ELF-1 (cell line): ENCODE data around the gene JAM3.

ENCODE experiments used
- DNase-seq: peaks from one replicate; pipeline ENCODE4 v3.0.0-alpha.2; 2016; ENCODE audit warnings: low read depth, low spot score

JAM3 gene

DNA sequence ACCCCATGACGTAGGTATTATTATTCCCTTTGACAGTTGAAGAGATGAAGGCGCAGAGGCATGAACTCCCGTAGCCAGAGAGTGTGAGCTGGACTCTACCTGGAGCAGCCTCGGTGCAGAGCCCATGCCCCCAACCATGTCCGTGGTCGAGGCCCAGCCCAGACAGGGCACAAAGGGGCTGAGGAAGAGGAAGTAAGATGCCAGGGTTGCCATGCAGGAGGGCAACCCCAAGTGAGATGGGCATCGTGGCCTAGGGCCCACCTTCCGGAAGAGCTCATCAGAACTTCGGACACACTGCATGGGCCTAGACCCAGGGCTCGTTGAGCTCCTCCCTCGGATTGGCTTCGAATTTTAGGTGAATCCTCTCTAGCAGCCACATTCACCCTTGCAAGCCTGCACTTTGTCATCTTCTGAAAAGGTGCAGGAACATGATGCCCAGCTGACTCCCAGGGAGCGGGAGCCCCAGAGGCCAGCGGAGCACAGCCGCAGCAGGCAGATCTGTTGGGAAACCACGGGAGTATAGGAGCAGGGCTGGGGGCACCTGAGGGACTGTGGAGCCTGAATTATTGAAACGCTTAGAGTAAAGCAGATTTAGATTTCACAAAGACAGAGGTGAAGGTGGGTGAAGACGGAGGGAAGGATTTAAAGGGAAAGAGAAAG lies 29.0 kb upstream of the JAM3 start:
- DNase-seq = no peak

- no peak for DNase-seq
These were observed 28.2 kb upstream of the JAM3 start for GRCh38 chr11:134040386-134041302.

DNA sequence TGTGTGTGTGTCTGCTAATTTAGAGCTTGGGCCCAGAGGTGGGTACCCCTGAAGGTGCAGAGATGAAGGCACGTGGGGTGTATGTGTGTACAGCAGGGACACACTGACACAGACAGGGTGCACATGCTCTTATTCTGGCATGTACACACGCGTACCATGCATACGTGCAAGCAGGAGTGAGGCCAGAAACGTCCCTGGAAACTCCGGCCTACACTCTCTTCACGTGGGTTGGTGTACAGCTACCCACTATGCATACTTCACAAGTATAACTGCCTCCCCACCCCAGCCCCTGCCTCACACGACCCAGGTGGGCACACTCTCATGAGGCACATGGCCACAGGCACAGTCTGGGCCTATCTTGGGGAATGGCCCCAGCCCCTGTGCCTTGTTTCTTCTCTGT lies 27.5 kb upstream of the JAM3 start:
- no peak for DNase-seq

- DNase-seq = no peak
These were observed 26.8 kb upstream of the JAM3 start for GRCh38 chr11:134041791-134042696.

DNA sequence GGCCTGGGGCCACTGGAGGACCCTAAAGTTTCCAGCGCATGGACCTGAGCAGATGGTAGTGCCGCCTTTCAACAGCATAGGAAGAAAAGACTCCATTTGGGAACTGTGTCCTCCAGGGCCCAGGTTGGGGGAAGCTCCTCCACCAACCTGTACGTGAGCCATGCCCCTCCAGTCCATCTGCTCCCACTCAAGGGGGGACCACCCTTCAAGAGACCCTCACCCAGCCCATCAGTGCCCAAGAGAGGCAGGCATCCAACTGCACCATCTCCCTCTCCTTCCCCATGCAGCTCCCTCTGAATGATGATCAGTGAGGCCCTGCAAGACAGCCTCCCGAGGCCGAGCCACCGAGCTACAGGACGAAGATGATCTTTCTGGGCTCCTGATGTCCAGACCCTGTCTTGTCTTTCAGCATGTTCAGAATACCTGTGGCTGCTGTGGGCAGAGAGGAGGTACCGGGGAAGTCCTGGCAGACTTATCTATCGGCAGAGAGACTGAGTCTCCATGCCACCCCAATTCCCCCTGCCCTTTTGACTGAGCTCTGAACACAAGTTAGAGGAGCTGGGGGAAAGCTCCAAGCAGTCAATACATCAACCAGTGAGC lies 25.0 kb upstream of the JAM3 start:
- no peak for DNase-seq

DNA sequence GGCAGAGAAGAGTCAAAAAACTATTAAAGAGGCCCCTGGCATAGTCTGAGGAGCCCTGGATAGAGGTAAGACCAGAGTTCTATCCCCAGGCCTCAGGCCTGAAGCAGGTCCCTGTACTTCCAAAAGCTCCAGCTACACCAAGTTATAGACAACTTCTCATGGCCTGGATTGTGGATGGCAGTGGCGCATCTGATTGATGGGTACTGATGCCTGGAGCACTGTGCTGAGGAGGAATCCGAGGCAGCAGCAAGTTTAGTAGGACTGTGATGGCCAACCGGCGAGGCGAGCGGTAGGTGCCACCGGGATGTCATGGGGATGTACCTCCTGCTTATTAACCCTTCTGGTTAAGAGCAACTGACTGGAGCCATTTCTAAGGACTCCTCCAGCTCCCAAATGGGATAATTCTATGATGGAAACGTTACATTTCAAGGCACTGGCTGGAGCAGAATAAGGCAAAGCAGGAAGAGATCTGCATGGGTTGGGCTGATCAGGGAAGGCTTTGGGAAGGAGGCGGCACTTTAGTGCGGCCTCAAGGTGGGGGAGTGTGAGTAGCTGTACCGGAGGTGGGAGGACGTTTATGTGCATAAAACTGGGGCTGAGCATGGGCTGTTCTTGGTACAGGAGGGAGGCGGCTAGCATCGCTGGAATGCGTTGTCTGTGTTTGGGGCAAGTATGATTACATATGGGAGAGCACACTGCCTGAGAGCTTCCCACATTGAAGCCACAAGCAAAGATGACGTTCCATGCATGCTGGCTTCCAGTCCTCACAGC lies 24.2 kb upstream of the JAM3 start:
- no peak for DNase-seq

GRCh38 chr11:134045799-134046635 lies 22.9 kb upstream of the JAM3 start:
- DNase-seq = peak; percentile 74

DNA sequence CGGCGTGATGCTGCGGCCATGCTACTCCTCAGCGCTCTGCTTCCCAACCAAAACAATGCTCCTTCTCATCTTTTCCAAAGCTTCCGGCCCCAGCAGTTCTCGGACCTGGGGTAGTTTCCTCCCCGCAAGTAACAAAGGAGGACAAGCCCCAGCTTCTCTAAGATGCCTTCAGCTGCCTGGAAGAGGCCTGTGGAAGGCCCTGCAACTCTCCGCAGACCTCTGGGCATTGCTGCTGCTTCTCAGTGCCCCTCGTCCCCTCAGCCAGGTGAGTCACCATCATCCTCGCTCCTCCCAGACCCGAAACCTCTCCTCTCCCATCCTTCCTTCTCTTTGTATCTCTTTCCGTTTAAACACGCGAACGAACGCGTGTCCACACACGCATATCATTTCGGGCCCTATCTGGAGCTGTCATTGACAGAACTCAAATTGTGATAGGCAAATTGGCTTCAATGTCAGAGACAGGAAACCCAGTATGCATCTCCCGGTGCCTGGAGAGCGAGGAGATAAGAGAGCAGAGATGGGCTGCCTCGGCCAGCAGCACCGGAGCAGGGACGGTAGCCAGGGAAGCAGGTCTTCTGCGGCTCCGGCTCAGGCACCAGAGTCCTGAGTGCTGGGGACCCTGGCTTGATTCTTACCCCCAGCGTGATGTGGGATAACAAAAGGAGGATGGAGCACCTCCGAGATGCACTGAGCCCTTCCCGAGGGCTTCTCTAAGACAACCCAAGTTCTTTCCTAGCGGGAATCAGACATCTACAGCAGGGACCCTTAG lies 22.0 kb upstream of the JAM3 start:
- no peak for DNase-seq

GRCh38 chr11:134047586-134047999 lies 21.3 kb upstream of the JAM3 start:
- peak; percentile 19 for DNase-seq

DNA sequence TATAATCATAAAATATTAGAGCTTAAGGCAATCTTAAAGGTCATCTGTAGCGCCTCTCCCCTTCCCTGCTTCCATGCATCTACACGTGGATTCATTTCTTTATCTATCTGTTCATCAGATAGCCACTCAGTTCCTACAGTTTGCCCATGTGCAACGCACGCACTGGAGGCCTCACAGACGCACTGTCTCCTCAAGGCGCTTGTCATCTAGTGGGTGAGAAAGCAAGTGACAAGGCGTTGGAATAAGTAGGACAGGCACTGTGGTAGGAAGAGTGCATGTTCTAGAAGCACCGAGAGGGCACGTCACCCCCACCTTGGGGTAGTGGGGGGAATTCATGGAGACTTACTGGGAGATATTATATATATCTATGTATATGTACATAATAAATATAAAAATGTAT lies 20.8 kb upstream of the JAM3 start:
- DNase-seq = no peak

DNA sequence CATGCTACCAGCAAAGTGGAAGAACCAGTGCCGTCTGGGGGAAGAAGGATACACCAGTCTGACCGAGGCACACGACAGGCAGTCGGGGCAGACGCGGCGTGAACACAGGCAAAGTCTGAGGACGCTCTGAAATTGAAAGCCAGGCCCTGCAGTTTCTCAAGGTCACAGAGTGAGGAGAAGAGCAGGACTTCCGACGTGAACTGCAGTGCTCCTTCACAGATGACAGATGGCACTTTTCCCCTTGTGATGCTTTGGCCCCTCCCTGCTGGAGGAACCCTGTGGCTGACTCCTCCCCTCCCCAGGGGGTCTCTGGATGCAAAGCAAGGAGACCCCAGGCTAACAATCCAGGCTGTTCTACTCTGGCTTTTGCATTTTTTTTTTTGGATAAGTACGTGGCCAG lies 19.6 kb upstream of the JAM3 start:
- peak; percentile 43 for DNase-seq

DNA sequence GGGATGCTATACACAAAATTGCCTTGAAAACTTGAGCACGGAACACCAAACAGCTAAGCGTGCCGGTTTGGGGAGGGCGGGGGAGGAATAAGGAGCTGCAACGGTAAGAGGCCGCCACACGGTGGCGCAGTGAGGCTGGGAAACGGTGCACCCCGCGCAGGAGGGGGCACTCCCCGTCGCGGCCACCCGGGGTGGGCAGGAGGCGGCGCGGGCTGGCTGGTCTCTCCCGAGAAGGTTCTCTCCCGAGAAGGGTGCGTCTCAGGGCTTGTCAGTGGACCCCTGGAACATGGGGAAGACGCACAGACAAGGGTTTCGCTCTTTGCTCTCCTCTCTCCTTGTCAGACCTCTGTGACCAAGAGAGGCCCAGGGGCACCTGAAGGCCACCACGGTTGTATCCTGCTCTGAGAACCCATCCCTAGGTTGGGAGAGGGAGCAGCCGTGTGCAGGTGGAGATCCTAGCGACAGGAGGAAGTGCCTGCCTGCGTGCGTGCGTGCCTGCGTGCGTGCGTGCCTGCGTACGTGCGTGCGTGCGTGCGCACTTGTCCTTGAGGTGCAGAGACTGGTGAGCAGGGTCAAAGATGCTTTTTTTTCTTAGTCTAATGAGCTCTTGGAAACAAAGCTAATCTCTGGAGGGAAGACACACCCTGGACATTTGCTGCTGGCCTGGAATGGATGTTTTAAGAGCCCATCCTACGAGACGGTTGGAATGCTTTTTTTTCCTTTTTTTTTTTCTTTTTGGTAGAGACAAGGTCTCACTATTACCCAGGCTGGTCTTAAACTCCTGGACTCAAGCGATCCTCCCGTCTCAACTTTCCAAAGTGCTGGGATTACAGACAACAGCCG lies 18.1 kb upstream of the JAM3 start:
- DNase-seq = peak; percentile 81

- DNase-seq = no peak
These were observed 16.4 kb upstream of the JAM3 start for GRCh38 chr11:134052395-134052987.

DNA sequence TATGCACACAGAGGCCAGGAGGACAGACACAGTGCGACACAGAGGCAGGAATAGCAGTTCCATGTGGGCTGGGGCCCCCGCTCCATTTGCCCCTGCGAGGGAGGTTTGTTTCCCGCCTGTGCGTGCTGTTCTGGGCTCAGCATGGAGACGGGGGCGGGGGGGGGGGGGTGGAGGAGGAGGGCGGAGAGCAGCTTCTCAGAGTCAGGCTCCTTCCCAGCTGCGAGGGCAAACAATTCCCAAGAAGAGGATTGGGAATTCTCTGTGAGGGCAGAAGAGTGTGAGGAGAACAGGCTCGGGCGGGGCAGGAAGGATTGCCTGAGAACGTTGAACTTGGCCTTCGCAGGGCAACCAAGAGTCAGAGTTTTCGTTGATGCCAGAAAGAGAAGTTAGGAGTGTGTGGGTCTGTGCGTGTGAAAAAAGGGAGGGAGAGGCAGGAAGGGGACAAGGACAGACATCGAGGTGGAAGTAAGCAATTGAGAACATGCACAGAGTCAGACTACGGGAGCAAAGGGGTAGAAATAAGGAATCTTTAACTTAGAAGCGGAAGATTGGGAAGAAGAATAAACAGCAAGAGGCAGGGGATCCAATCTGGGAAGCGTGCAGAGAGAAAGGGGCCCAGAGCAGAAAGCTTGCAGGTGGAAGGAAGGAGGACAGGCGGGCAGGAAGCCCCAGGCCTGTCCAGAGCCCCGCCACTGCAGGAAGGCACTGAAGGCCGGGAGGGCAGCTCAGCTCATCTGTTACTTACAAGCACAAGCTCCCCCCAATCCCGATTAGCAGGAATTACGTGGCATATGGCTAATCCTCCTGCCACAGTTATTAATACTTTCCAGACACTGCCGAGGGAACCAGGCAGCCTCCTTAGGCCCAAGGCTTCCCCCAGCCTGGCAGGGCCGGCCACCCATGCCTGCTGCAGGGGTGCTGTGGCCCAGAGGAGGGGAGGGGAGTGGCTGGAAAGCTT lies 15.6 kb upstream of the JAM3 start:
- DNase-seq = peak; percentile 21

DNA sequence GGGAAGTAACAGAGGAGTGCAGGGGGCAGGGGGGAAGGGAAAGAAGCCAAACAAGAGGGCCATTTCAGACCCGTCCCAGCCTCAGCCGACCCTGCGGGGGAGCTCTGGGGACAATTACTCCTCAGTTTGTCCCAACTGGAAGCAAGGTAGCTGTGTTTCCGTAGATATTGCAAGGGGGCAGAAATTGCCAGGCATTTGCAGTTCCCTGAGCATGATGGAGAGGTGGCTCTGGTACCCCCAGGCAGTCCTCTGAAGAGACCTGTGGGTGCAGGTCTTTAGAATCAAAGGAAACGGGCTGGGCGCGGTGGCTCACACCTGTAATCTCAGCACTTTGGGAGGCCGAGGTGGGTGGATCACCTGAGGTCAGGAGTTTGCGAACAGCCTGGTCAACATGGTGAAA lies 13.8 kb upstream of the JAM3 start:
- DNase-seq = no peak

DNA sequence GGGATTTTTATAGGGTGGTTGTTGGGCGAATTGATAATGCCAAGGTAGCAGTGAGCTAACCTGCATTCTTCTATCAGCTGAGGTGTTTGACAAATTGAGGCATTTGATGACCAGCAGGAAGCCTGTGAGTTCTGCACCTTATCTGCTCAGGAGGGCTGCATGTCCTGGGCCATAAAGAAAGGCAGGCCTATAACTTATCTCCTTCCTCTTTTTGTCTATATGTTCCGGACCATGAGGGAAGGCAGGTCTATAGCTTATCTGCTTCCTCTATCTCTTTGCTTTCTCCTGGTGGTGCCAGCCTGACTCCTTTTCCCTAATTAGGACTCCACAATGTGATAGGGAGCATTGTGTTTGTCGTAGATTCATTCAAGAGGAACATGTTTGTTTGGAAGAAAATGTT lies 8.6 kb upstream of the JAM3 start:
- DNase-seq = no peak
